Dermis microvascular lymphatic vessel endothelial cell (primary cell): ENCODE data around the gene KHDC3L. TPM values are rescaled to one million over a fixed set of nuclear protein-coding genes. Genes with fewer than 3 reads are reported as not detected.

ENCODE experiments used
- total RNA-seq: library from RNA; depleted of rRNA; stranded (reverse); fragments of >200 nt; gene quantifications from 2 replicates; pipeline ENCODE4 v1.2.1, GENCODE V29; 2014

The KHDC3L gene
- total RNA-seq, 1 donor from 2014 or later: not detected

Other genes with a start within 250 kb of the KHDC3L start
- not detected in 2 replicates for gene KHDC1L, start 137.2 kb upstream of the KHDC3L start, total RNA-seq
- under 0.01 TPM in 2 replicates for gene KHDC1, start 99.5 kb upstream of the KHDC3L start, total RNA-seq
- gene DPPA5, start 8.4 kb upstream of the KHDC3L start, total RNA-seq: not detected in 2 replicates
- 0.13 TPM in 1 of 2 replicates, not detected in the other for gene OOEP, start 7.2 kb downstream of the KHDC3L start, total RNA-seq
- gene DDX43, start 32.2 kb downstream of the KHDC3L start, total RNA-seq: 0.38 and 1.3 TPM in 2 replicates
- gene CGAS, start 89.6 kb downstream of the KHDC3L start, total RNA-seq: 1.0 TPM in 2 replicates
- gene MTO1, start 99.1 kb downstream of the KHDC3L start, total RNA-seq: 22.6 and 24.5 TPM in 2 replicates
- gene EEF1A1, start 158.4 kb downstream of the KHDC3L start, total RNA-seq: 19,247 and 25,959 TPM in 2 replicates